Vein endothelial cell (primary cell): ENCODE results near the gene TRIM25. TPM values are rescaled to one million over a fixed set of nuclear protein-coding genes. Genes with fewer than 3 reads are reported as not detected.

Experiments used
- small RNA-seq: library from RNA; depleted of rRNA; stranded (forward); fragments of <200 nt; gene quantifications from one replicate; pipeline ENCODE3, GENCODE V24; 2012
- total RNA-seq: library from RNA; depleted of rRNA; stranded (reverse); fragments of >200 nt; gene quantifications from 2 replicates; pipeline ENCODE4 v1.2.3, GENCODE V29; 2012

Gene TRIM25
- 41.5 and 53.1 TPM in 2 replicates for total RNA-seq

GRCh38 chr17:56913867-56914580 is at the start of gene TRIM25:
Gene TRIM25 (minus strand): TSS chr17:56914049. CDS start chr17:56913988, 61 bp downstream.

GRCh38 chr17:56960596-56961538 is 47.0 kb upstream of the TRIM25 start, which contains the start of gene COIL:
Gene COIL (minus strand): TSS chr17:56961050. CDS start chr17:56961019, 31 bp downstream.

Small RNA genes lying within 50 kb of the gene (small RNA-seq; reads per million reads assigned to genes)
- gene AC015912.2 = not detected
- gene RNU6-1158P = not detected

Other genes with a start within 250 kb of the TRIM25 start
- 1.6 and 2.0 TPM in 2 replicates for gene C17orf67, start 80.1 kb downstream of the TRIM25 start, total RNA-seq
- gene DGKE, start 79.9 kb downstream of the TRIM25 start, total RNA-seq = 11.1 and 17.5 TPM in 2 replicates
- gene COIL, start 47.0 kb upstream of the TRIM25 start, total RNA-seq = 15.7 and 17.0 TPM in 2 replicates
- gene SCPEP1, start 64.1 kb upstream of the TRIM25 start, total RNA-seq = 22.4 and 24.5 TPM in 2 replicates
- gene AKAP1, start 171.2 kb upstream of the TRIM25 start, total RNA-seq = 18.9 and 19.7 TPM in 2 replicates